SK-N-MC (cell line): ENCODE data around the gene JAKMIP1.

Source experiments
- DNase-seq: peaks from one replicate; pipeline ENCODE4 v3.0.0-alpha.2; 2011; ENCODE audit warnings: low read depth, low spot score
- H3K27ac ChIP-seq: fragments of 200-600 bp; sonication (generic); 2 replicates; pipeline ENCODE4 v1.5.1; 2016; ENCODE audit warnings: mixed run types
- H3K36me3 ChIP-seq: fragments of 200-600 bp; sonication (generic); 2 replicates; pipeline ENCODE4 v1.6.1; 2017; ENCODE audit warnings: antibody characterized with exemption, low read length, mixed read lengths; ENCODE audit not compliant: insufficient read depth
- H3K4me3 ChIP-seq: fragments of 200-600 bp; sonication (generic); 2 replicates; pipeline ENCODE4 v1.5.1; 2016
- H3K9ac ChIP-seq: fragments of 200-600 bp; sonication (generic); 2 replicates; pipeline ENCODE4 v1.8.0; 2017; ENCODE audit warnings: mixed run types, mixed read lengths; ENCODE audit not compliant: insufficient read length
- H3K9me3 ChIP-seq: fragments of 200-600 bp; sonication (generic); 2 replicates; pipeline ENCODE4 v1.6.1; 2017; ENCODE audit warnings: low read depth, mild to moderate bottlenecking, antibody characterized with exemption, low read length, moderate library complexity, mixed read lengths
- EZH2 ChIP-seq: fragments of 200-600 bp; sonication (generic); IDR thresholded peaks from one replicate; pipeline ENCODE4 v1.6.1; 2017; ENCODE audit warnings: antibody characterized with exemption
- FOXP2 ChIP-seq: optimal IDR thresholded peaks from 2 replicates; pipeline ENCODE3; 2011; ENCODE audit warnings: mild to moderate bottlenecking, moderate library complexity; ENCODE audit not compliant: insufficient read depth; ENCODE audit errors: extremely low read length, control extremely low read depth
- POLR2AphosphoS5 ChIP-seq: IDR thresholded peaks from 2 replicates; pipeline ENCODE4 v1.6.1; 2012; ENCODE audit warnings: mild to moderate bottlenecking, low read depth, low read length, borderline replicate concordance

The JAKMIP1 gene

DNA sequence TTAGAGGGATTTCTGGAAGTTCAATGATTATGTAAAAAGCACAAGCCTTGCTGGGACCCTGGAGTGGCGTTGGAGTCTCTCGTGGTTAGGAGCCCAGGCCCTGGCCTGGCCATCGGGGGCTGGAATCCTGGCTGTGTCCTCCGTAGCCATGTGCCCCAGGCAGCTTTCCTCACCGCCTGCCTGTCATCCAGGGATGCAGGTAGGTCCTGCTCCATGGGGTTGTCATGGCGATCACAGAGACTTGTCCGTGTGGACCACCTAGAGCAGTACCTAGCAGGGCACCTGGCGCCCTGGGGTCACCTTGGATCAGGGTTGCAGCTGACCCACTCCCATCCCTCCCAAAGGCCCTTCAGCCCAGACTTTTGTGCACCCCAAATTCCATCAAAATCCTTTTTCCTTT, 39.1 kb upstream of the JAKMIP1 start:
- no peaks in the 10 kb centered on the region for H3K9me3 ChIP-seq
- no peak for TF ChIP-seq POLR2AphosphoS5
- TF ChIP-seq FOXP2 = no peak
- TF ChIP-seq EZH2 = no peak
- no peak for DNase-seq
- no peak overlapping the region for H3K27ac ChIP-seq
- H3K36me3 ChIP-seq = no peaks in the 10 kb centered on the region
- H3K9ac ChIP-seq = no peak overlapping the region
- no peak overlapping the region for H3K4me3 ChIP-seq

DNA sequence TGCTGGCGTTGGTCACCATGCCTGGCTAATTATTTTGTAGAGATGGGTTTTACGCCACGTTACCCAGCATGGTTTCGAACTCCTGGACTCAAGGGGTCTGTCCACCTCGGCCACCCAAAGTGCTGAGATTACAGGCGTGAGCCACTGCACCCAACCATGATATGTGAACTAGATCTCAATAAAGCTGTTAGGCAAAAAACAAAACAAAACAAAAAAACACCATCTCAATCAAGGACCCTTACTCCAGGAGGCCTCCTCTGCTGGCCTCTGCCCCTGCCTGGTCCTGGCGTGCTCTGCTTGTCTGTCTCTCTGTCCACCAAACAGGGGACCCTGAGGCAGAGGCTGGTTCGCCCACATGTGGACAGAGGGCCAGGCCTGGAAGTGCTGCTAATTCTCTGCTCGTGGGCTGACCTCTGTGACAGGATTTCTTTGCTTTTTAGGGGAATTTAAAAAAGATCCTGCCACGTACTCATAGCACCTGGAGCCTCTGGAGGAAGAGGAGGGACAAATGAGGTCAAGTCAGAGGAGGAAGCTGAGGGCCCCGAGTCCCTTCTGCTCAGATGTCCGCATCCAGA, 36.6 kb upstream of the JAKMIP1 start:
- Histone ChIP-seq H3K36me3 (no peaks in the 10 kb centered on the region), H3K27ac (no peak overlapping the region), H3K9ac (no peak overlapping the region), H3K4me3 (no peak overlapping the region), H3K9me3 (no peaks in the 10 kb centered on the region)
- no peak for DNase-seq
- TF ChIP-seq FOXP2 (no peak), POLR2AphosphoS5 (no peak), EZH2 (no peak)

DNA sequence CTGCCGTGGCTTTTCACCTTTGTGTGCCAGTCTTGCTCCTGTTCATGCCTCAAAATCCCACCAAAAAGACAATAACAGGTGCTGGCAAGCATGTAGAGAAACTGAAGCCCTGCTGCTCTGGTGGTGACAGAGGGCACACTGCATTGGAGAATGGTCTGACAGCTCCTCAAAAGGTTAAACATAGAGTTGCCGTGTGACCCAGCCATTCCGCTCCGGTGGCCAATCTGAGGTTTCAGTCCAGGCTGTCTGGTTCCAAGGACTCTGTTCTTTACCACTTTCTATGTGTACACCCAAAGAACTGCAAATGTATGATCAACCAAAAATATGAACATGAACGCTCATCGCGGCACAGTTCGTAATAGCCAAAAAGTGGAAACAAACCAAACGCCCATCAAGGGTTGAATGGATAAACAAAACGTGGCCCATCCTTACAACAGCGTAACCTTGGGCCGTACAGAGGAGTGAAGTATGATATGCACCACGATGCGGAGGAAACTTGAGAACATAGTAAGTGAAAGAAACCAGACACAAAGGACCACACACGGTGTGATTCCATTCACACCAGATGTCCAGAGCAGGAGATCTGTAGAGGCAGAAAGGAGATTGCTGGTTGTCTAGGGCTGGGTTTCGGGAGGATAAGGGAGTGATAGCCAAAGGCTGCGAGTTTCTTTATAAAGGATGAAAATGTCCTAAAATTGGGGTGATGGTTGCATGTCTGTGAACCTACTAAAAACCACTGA, 35.7 kb upstream of the JAKMIP1 start:
- Histone ChIP-seq H3K36me3 (no peaks in the 10 kb centered on the region), H3K4me3 (no peak overlapping the region), H3K9me3 (no peaks in the 10 kb centered on the region), H3K9ac (no peak overlapping the region), H3K27ac (no peak overlapping the region)
- no peak for TF ChIP-seq EZH2
- no peak for TF ChIP-seq POLR2AphosphoS5
- no peak for TF ChIP-seq FOXP2
- no peak for DNase-seq

DNA sequence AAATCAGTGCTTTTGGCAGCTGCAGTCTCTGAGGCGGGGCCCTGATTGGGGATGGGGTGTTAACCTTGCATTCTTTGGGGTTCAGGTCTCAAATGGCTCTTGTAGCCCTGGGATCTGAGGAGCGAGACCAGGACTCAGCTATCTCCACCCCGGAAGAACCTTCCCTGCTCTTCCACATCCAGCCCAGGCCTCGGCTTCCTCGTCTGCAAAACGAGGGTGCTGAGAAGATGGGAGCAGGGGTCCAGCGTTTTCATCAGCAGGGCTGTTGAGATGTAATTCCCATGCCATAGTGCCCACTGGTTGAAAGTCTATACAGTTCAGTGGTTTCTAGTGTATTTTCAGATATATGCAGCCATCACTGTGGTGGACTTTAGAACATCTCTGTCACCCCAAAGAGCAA, 34.7 kb upstream of the JAKMIP1 start:
- TF ChIP-seq POLR2AphosphoS5 (no peak), FOXP2 (no peak), EZH2 (no peak)
- Histone ChIP-seq H3K9ac (no peak overlapping the region), H3K4me3 (no peak overlapping the region), H3K27ac (no peak overlapping the region), H3K36me3 (no peaks in the 10 kb centered on the region), H3K9me3 (no peaks in the 10 kb centered on the region)
- no peak for DNase-seq

DNA sequence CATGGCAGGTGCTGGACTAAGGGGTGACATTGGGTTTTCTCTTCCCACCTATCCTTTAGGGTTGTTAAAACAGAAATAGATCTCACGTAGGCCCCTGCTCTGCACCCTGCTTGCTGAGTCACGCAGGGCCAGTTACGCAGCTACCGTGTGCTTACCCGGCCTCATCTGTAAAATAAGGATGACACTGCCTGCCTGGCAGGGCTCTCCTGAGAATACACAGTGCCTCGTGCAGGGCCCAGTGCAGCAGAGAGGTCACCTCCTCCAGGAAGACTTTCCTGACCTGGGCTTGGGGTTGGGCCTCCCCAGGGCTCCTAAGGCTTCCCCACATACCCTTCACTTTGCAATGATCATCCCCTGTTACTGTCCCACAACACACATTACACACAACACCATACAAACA, 33.6 kb upstream of the JAKMIP1 start:
- Histone ChIP-seq H3K36me3 (no peaks in the 10 kb centered on the region), H3K9me3 (no peaks in the 10 kb centered on the region)
- DNase-seq = no peak

DNA sequence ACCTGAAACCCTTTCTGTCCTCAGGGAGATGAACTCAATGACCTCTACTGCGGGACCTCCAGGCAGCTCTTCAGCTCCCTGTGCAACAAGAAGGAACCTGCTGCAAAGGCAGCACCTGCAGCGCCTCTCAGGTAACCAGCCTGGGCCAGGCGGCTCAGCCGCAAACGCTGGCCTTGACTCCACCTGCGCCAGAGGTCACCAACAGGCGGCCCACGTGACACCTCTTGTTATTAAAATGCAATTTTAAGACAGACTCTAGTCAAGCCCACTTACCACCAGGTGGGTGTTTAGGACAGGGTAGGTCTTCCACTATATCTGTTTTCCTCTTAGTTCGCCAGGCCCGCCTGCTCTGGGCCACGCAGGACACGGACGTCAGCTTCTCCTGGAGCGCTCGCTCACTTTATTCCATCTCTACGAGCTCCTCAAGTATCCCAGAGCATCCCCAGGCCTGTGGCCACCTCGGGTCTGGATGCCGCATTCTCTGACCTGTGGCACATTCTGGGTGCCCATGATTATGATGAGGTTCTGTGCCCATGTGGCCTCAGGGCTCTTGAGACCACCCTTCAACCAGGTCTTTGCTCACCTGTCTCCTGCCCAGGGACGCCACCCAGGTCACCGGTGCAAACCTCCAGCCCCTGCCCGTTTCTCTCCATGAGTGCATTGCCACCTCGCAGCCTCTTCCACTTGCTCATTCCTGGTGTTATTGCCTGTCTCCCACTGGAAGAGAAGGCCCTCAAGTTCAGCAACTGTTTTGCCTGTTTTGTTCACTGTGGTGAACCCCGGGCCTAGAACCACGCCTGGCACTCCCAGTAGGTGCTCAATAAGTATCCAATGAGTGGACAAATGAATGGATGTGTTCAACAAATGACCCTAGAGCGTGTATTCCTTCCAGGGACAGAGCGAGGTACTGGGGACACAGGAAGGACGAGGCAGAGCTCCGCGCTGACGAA, 32.8 kb upstream of the JAKMIP1 start:
- Histone ChIP-seq H3K27ac (no peak overlapping the region), H3K4me3 (no peak overlapping the region), H3K9me3 (no peaks in the 10 kb centered on the region), H3K36me3 (no peaks in the 10 kb centered on the region), H3K9ac (no peak overlapping the region)
- no peak for DNase-seq
- no peak for TF ChIP-seq EZH2
- TF ChIP-seq FOXP2 = no peak
- no peak for TF ChIP-seq POLR2AphosphoS5

More for the DNA sequence above, 33.6 kb upstream of the JAKMIP1 start:
- Histone ChIP-seq H3K27ac (no peak overlapping the region), H3K4me3 (no peak overlapping the region), H3K9ac (no peak overlapping the region)
- TF ChIP-seq FOXP2 (no peak), EZH2 (no peak), POLR2AphosphoS5 (no peak)

DNA sequence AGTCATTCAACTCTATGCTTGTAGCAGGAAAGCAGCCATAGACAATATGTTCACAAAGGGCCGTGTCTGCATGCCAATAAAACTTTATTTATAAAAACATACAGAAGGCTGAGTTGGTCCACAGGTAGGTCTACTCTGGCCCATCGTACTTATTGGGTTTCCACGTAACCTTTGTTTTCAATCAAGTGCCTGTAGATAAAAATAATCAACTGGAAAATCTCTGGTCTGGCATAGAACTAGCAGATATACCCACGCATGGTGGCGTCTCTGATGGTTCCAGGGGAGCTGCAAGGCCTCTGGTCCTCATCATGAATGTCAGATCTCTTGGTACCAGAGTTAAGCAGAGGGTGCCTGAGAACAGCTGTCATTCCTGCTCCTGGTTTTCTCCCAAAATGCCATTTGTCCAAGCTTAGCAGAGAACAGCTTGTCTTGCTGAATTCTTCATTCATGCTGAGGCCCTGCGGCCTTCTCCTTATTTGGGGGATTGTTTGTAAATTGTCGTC, 31.4 kb upstream of the JAKMIP1 start:
- no peak for TF ChIP-seq FOXP2
- no peak for TF ChIP-seq POLR2AphosphoS5
- TF ChIP-seq EZH2 = no peak
- Histone ChIP-seq H3K36me3 (no peaks in the 10 kb centered on the region), H3K27ac (no peak overlapping the region), H3K9ac (no peak overlapping the region), H3K9me3 (no peaks in the 10 kb centered on the region), H3K4me3 (no peak overlapping the region)
- no peak for DNase-seq
